C1 segment of cervical spinal cord (tissue), 14 donors: ENCODE measurements around the gene HSD11B1L.
A peak's percentile ranks its signal among the peaks of the same experiment; 100 is the strongest.

Source experiments
- DNase-seq, 14 donors: peaks; one replicate each; lab custom pipeline; 2025; lab: John Stamatoyannopoulos, UW

HSD11B1L gene, protein sequence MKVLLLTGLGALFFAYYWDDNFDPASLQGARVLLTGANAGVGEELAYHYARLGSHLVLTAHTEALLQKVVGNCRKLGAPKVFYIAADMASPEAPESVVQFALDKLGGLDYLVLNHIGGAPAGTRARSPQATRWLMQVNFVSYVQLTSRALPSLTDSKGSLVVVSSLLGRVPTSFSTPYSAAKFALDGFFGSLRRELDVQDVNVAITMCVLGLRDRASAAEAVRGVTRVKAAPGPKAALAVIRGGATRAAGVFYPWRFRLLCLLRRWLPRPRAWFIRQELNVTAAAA

DNA sequence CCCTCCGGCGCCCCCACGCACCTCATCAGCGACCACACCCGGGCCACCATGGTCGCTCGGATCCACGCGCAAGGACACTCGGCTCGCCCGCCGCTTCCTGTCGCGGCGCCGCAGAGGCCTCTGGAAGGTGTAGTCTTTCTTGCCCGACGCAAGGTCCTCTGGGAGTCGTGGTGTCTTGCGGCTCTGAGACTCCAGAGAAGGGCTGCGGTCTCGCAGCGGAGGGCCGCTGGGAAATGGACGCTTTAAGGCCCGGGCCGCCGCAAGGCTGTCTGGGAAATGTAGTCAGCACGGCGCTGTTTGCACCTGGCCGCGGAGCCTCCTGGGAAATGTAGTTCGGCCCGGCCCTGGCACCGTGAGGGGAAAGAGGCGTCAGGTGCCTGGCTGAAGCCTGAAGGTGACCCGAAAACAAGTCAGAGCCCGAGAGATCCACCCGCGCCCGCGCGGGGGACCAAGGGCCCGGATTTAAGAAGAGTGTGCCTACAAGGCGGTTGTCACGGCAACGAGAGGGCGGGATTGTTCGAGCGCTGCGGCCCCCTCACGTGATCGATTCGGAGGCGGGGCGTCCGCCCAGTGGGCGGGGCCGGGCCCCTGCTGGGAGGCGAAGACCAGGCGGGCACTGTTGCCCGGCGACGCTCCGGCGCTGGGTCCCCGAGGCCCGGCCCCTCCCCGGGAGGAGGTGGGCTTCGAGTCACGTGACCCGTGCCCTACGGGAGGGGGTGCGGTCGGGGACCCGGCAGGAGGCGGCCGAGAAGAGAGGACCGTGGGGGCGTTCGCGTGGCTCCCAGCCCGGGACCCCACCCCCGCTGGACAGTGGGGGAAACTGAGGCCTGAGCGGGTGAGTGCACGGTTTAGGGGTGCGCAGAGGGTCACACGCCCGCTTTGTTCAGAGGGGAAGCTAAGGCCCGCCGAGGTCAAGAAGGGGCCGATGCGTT lies at the start of gene HSD11B1L, which contains the start of gene MICOS13:
Gene HSD11B1L (plus strand): TSS at position 591 of the 932 bp plus-strand sequence. CDS start 3,806 bp downstream, outside the sequence.
Gene MICOS13 (minus strand): TSS at position 80 of the 932 bp plus-strand sequence. CDS start 30 bp downstream, at position 50.
- DNase-seq, result peak; percentile 96 to 100 (median 99)

GRCh38 chr19:5631567-5632240 lies 49.1 kb upstream of the HSD11B1L start:
- DNase-seq, result no peak

- DNase-seq, result no peak
Observed at GRCh38 chr19:5632241-5632612, 48.6 kb upstream of the HSD11B1L start.

DNA sequence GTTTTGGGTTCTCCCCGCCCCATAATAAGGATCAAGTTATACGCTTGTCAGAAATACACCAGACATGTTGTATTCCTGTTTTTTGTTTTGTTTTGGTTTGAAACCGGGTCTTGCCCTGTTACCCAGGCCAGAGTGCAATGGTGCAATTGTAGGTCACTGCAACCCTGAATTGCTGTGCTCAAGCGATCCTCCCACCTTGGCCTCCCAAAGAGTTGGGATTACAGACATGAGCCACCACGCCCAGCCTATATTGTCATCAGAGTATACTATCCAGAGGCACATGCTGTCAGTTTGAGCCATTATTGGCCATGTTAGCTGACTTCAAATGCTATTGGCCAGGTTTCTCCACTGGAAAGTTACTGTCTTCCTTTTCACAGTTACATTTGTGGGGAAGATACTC lies 48.2 kb upstream of the HSD11B1L start:
- no peak for DNase-seq

DNA sequence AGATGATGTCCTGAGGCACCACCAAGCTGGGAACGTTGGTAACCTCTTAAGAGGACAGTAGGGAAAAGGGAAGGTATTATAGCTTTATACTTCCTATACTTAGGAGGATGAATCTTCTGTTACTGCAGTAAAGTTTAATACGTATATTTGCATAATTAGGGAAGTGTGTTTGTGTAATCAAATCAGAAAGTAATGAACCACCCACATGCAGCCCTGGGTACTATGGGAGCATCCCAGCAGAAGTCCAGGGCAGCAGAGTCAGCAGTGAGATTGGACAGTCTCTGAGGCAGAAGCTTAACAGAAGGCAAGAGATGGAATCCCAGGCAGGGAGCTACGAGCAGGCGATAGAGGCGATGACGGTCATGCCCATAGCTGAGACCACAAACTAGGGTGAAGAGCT lies 45.4 kb upstream of the HSD11B1L start:
- no peak for DNase-seq

GRCh38 chr19:5637971-5638370 lies 42.9 kb upstream of the HSD11B1L start:
- no peak for DNase-seq

DNA sequence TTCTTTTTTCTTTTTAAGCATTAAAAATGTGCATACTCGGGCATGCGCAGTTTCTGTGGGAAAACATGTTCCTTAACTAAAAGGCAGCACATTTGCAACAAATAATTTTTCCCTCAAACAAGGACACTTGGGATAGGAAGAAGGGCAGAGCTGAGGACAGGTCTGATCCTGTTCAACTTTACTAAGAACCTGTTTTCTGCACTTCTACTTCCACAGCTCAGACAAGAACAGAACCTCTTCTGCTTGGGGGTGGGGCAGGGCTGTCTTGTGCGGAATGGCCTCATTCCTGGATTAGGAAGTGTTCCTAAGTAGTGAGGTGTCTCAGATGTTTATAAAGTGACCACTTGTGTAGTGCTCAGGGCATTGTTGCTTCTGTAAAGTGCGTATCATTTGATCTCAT lies 39.7 kb upstream of the HSD11B1L start:
- no peak for DNase-seq

- DNase-seq, result no peak
Observed at GRCh38 chr19:5642204-5642603, 38.6 kb upstream of the HSD11B1L start.

- DNase-seq, result no peak
Observed at GRCh38 chr19:5643060-5643459, 37.8 kb upstream of the HSD11B1L start.

- no peak for DNase-seq
Observed at GRCh38 chr19:5644037-5644436, 36.8 kb upstream of the HSD11B1L start.

GRCh38 chr19:5645409-5645808 lies 35.4 kb upstream of the HSD11B1L start:
- DNase-seq, result no peak

DNA sequence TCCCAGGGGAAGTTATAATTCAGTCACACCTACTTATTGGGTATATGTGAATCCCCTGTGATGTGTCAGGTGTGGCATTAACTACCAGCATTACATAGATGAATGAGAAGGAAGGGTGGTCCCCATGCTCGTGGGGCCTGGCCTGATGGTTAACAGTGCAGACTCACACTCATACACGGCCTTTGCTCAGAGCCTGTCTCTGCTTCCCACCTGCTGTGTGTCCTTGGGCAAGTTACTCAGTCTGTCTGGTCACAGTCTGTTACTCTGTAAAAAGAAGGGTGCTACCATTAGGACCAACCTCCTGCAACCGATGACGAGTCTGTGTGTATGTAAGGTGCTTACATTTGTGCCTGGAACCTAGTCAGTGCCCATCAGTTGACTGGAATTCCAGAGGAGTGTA lies 34.1 kb upstream of the HSD11B1L start:
- DNase-seq, result no peak

GRCh38 chr19:5648464-5648863 lies 32.4 kb upstream of the HSD11B1L start:
- DNase-seq, result no peak

GRCh38 chr19:5651361-5651760 lies 29.5 kb upstream of the HSD11B1L start:
- DNase-seq, result no peak

GRCh38 chr19:5652261-5652660 lies 28.6 kb upstream of the HSD11B1L start:
- DNase-seq, result no peak

GRCh38 chr19:5654931-5655330 lies 25.9 kb upstream of the HSD11B1L start:
- no peak for DNase-seq

GRCh38 chr19:5655412-5655811 lies 25.4 kb upstream of the HSD11B1L start:
- DNase-seq, result no peak

- no peak for DNase-seq
Observed at GRCh38 chr19:5661483-5661882, 19.3 kb upstream of the HSD11B1L start.

GRCh38 chr19:5663904-5664303 lies 16.9 kb upstream of the HSD11B1L start:
- DNase-seq, result no peak

DNA sequence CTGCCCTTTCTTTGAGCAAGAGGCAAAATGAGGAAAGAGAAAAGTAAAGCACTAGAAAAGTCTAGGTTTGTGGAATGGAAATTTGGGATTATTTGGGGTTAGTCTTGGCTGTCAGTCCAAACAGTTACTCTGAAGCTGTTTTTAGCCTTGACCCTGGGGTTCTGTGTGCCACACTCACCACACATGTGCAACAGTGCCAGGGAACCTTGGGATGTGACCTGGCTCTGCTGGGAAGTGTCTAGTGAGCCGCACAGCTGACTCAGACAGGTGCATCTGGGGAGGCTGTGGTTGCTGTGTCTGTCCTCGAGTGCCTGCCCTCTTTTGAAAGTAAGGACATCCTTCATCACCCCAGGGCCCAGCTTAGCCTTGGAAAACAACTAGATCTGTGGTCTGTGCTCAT lies 16.3 kb upstream of the HSD11B1L start:
- DNase-seq, result no peak

DNA sequence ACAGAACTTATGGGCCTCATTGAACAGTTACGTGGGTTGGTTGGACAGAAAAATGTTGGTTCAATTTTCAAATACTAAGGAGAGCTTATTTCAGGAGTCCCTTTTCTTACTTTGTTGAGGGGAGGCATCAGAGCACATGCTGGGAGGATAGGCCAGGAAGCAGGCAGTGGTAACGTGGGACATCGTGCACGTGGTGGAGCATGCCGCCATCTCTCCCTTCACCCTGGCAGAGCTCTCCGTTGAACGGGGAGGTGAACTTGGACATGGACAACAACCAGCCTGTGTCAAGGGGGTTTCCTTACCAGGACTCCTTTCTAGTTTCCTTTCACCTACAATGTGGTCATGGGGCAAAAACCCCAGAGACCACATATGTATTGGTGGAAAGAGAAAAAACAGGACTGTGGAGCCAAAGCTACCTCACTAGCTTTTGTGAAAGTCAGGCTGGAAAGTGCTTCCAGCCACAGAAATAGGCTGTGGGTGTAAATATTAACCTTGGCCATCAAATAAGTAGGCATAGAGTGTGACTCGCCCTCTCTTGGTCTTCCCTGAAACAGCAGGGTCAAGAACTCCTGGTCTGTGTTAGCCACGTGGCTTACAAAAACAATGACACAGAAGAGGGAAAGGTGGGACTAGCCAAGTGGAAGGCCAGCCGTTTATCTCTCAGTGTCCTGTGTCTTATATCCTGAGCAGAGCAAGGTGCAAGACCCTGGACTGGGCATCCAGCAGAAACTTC lies 14.9 kb upstream of the HSD11B1L start:
- no peak for DNase-seq
